Measurements from ENCODE around the gene SMC1B. TPM values are rescaled to one million over a fixed set of nuclear protein-coding genes. Genes with fewer than 3 reads are reported as not detected.

SMC1B gene
- total RNA-seq, 1 donor from 2014 or later, result not detected

- peak; percentile 97 for DNase-seq
Observed at GRCh38 chr22:45318168-45318557, 95.2 kb downstream of the SMC1B start.

DNA sequence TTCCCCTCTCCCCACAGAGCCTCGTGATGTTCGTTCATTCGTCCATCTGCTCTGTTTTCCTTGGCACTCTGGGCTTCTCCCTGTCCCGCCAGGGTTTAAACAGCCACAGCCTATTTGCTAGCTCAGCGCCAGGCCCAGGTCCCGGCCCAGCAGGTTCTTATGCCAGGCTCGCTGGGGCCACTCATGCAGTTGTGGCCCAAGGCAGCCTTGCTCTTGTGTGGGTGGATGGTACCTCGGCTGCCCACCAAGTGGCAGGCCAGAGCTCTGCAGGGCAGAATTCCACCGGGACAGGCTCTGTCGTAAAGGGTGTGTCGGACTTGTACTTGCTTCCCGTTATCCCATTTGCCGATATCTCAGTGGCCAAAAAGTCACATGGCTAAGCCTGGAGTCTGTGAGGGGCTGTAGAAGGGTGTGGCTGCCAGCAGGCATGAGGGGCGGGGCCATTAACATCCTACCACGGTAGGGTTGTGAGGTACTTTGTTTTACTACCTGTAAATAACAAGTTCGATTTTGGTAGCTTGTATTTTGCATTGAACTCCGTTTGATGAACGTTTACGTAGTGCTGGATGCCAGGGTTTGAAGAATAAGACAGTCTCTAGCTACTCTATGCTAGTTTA, 95.7 kb downstream of the SMC1B start:
- DNase-seq, result peak; percentile 94

DNA sequence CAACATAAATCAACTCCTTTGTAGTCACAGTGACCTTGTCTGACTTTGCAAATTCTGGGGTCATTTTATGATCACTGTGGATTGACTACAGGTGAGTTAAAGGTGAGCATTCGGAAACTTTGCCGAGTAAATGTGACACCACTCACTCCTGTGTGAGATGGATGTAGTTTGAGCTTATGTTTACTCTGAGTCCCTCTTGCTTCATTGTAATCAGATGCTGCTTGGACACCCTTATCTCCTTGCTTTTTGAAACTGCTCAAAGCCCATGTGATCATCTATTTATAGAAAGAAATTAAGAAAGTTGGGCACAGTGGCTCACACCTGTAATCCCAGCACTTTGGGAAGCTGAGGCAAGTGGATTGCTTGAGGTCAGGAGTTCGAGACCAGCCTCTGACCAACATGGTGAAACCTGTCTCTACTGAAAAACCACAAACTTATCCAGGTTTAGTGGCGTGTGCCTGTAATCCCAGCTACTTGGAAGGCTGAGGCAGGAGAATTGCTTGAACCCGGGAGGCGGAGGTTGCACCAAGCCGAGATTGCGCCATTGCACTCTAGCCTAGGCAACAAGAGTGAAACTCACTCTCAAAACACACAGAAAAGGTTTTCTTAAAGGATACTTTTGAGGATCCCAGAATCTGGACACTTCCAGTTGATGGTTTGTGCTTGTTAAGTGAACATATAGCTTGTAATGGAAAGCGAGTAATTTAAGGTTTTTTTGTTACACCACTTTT, 96.4 kb downstream of the SMC1B start:
- no peak for DNase-seq

GRCh38 chr22:45314786-45315185, 98.6 kb downstream of the SMC1B start:
- DNase-seq, result no peak

DNA sequence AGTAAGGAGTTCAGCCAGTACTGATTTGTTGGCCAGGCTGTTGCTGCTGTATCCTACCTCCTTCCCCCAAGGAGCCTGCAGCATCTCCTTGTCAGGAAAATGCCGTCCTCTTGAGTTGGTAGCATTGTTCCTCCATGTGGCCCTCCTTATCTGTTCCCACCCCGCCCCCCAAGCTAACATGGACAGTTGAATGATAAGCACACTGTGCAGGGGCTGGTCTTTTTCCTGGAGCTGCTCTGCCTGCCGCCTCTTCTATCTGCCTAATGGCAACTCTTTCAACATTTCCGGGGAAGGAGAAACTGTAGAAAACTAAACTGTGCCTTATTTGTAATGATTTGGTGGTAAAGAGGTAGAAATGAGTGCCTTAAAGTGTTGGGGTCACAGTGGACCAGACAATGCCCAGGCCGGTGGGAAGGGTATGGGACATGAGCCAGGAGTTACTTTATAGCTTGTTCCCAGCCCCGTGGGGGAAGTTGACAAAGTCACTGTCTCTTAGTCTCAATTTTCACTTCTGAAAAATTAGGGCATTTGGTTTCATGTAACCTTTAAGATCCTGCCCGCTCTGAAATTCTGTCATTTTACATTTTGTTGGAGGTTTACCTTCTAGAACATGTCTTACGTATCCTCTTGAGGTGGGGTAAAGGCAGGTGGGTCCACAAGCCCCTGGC, 99.2 kb downstream of the SMC1B start:
- no peak for DNase-seq

- no peak for DNase-seq
Observed at GRCh38 chr22:45312856-45313255, 100.5 kb downstream of the SMC1B start.

GRCh38 chr22:45312415-45312814, 101.0 kb downstream of the SMC1B start:
- no peak for DNase-seq

DNA sequence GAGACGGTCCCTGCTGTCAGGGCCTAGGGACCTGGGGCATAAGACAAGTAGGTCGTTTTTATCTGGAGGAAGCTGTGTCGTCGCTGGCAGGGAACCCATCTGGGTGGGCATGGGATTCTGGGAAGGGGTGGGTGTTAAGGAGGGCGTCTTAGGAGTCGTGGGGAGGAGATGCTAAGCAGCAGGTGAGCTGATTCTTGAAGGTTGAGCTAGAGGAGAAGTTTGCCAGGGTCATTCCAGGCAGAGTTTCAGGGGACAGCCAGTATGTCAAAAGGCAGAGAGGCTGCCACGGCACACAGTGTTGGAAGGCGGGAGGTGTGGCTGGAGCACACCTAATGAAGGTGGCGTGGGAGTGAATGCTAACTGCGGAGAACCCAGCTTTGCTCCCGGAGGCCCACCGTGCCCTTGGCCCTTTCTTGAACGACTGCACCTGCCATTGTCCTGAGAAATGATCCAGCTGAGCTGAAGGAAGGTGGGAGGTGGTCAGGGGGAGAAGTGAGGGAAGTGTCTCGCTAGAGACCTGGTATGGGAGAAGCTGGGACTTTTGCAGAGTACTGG, 102.3 kb downstream of the SMC1B start:
- DNase-seq, result no peak

DNA sequence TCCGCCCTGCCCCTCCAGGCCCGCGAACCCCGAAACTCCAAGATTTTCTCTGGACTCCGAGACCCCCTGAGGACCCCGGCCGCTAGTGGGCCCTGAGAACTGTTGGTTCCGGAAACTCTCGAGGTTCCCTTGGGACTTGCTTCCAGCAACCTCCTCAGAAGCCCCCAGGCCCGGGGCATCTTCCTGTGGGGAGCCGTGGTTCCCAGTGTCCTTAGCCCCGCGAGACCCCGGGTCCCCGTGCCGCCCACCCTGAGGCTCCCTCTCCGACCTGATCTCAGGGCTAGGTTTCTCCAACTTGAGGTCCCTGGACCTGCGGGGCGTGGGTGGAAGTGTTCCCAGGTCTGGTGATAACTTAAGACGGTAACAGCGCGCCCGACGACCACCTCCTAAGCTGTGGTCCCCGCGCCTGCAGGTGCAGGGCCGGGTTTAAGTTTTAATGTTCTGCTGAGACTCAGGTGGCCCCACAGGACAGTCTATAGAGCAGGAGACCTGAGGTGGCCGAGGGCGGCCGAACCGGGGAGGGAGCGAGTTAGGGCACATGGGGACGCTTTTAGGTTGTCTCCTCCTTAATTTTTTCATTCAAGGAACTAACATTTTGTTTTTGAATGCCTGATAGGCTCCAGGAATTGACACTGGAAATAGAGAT, 102.9 kb downstream of the SMC1B start:
- DNase-seq, result peak; percentile 30

DNA sequence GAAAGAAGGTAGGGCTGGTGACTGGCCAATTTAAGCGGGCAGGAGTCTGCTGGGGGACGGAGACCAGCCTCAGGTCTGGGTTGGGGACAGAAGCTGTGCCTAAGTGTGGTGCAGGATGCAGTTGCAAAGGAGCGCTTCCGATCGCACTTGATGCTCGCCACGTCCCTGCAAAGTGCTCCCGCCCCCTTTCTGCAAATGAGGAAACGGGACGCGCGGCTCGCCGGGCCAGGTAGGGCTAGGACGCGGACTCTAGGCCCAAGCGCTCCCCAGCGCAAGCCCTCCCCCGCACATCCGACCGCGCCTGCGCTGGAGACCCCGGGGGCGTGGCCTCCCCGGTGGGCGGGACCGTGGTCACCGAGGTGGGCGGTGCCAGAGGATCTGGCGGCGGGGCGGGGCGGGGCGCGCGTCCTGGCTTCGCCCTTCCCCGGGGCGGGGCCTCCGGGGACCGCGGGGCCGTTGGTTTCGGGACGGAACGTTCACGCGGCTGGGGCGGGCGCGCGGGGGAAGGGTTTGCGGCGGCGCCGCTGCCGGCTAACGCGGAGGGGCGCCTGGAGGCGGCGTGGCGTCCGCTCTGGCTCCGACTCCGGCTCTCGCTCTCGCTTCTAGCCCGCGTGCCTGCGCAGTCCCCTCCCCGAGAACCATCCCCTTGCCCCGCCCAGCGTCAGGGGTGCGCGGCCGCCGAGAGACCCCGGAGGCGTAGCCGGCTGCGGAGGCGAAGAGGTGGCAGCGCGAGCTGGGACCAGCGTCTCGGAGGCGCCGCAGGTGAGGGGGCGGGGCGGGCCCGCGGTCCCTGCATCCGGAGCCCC, 103.8 kb downstream of the SMC1B start, which contains the start of gene FAM118A:
Gene FAM118A (plus strand): TSS at position 513 of the 806 bp plus-strand sequence. CDS start 12,446 bp downstream, outside the sequence.
- peak; percentile 93 for DNase-seq

- no peak for DNase-seq
Observed at GRCh38 chr22:45308957-45309421, 104.4 kb downstream of the SMC1B start.

GRCh38 chr22:45308391-45308956, 104.9 kb downstream of the SMC1B start:
- DNase-seq, result no peak

GRCh38 chr22:45306139-45306538, 107.3 kb downstream of the SMC1B start:
- DNase-seq, result no peak

DNA sequence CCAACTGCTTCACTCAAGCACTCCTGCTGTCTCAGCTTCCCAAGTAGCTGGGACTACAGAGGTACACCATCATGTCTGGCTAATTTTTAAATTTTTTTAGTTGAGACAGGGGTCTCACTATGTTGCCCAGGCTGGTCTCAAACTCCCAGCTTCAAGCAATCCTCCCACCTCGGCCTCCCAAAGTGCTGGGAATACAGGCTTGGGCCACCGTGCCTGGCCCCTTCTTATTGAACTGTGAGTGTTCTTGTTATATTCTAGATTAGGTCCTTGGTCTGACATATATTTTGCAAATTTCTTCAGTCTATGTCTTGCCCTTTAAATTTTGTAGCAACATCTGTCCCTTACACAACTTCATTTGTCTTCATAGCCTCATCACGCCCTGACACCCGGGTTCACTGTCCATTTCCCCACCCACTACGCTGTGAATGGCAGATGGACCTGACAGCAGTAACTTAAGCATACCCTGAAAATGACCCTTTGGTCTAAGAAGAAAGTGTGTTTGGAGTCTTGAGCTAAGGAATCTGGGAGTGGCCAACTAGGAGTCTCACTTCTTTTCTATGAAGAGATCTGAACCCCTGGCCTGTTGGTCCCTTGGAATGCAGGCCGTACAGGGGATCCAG, 107.8 kb downstream of the SMC1B start:
- no peak for DNase-seq

DNA sequence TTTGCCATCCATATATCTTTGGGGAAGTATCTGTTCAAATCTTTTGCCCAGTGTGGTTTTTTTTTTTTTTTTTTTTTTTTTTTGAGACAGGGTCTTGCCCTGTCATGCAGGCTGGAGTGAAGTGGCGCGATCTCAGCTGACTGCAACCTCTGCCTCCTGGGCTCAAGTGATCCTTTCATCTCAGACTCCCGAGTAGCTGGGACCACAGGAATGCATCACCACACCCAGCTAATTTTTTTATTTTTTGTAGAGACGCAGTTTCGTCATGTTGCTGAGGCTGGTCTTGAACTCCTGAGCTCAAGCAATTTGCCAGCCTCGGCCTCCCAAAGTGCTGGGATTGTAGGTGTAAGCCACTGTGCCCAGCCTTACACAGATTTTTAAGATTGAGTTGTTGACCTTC, 108.4 kb downstream of the SMC1B start:
- no peak for DNase-seq

GRCh38 chr22:45303181-45303580, 110.2 kb downstream of the SMC1B start:
- no peak for DNase-seq

GRCh38 chr22:45302751-45303150, 110.6 kb downstream of the SMC1B start:
- no peak for DNase-seq

- no peak for DNase-seq
Observed at GRCh38 chr22:45298934-45299505, 114.4 kb downstream of the SMC1B start.

- DNase-seq, result no peak
Observed at GRCh38 chr22:45296628-45297297, 116.6 kb downstream of the SMC1B start.

DNA sequence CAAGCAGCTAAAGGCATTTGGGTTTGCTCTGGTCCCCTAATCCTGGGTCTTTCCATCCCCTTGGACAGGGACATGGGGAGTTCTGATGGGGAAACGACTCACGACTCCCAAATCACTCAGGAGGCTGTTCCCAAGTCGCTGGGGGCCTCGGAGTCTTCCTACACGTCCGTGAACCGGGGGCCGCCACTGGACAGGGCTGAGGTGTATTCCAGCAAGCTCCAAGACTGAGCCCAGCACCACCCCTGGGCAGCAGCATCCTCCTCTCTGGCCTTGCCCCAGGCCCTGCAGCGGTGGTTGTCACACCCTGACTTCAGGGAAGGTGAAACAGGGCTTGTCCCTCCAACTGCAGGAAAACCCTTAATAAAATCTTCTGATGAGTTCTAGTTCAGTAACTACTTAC, 117.9 kb downstream of the SMC1B start:
- DNase-seq, result no peak

Data from dermis blood vessel endothelial cell (primary cell).